ENCODE data around the gene ERMARD. TPM values are rescaled to one million over a fixed set of nuclear protein-coding genes. Genes with fewer than 3 reads are reported as not detected.

The ERMARD gene
- 10 to 100 TPM; 16.8 to 24.0 TPM for total RNA-seq
- 10 to 100 TPM; 42.8 to 56.1 (median 47.4) TPM for polyA plus RNA-seq (ENCODE audit: insufficient read length in 6 of 6)
- long read RNA-seq, donor 1, partial matches to known transcripts, result 7 of 11 reads
- long read RNA-seq, donor 1, other reads (novel, unspliced or antisense), result 0 of 11 reads
- long read RNA-seq, donor 2, partial matches to known transcripts, result 5 of 6 reads
- long read RNA-seq, donor 2, other reads (novel, unspliced or antisense), result 0 of 6 reads
- long read RNA-seq, donor 3, partial matches to known transcripts, result 0 of 2 reads
- long read RNA-seq, donor 3, other reads (novel, unspliced or antisense), result 0 of 2 reads
- long read RNA-seq, donor 4, partial matches to known transcripts, result 0 of 7 reads
- long read RNA-seq, donor 4, other reads (novel, unspliced or antisense), result 6 of 7 reads
- long read RNA-seq, donor 5, partial matches to known transcripts, result 5 of 9 reads
- long read RNA-seq, donor 5, other reads (novel, unspliced or antisense), result 0 of 9 reads
- long read RNA-seq, donor 6, transcript ERMARD-203 (18 exons, 2,141 nt), result major isoform, 5 of 10 reads
- long read RNA-seq, donor 6, partial matches to known transcripts, result 5 of 10 reads
- long read RNA-seq, donor 6, other reads (novel, unspliced or antisense), result 0 of 10 reads
- long read RNA-seq, donor 7, partial matches to known transcripts, result 0 of 1 reads
- long read RNA-seq, donor 7, other reads (novel, unspliced or antisense), result 0 of 1 reads
- long read RNA-seq, donor 8, partial matches to known transcripts, result 0 of 6 reads
- long read RNA-seq, donor 8, other reads (novel, unspliced or antisense), result 0 of 6 reads
- long read RNA-seq, donor 9, result 0 reads
- long read RNA-seq, donor 10, partial matches to known transcripts, result 2 of 11 reads
- long read RNA-seq, donor 10, other reads (novel, unspliced or antisense), result 6 of 11 reads
- long read RNA-seq, donor 11, partial matches to known transcripts, result 0 of 4 reads
- long read RNA-seq, donor 11, other reads (novel, unspliced or antisense), result 0 of 4 reads
- long read RNA-seq, donor 12, partial matches to known transcripts, result 5 of 5 reads
- long read RNA-seq, donor 12, other reads (novel, unspliced or antisense), result 0 of 5 reads

- intact Hi-C loops (cut with DNase I), result no loop called here
- Histone ChIP-seq H3K27me3 (no peaks in the 10 kb centered on the region), H3K4me3 (peak within 1 kb of the TSS; percentile 72 to 80), H3K9me3 (no peaks in the 10 kb centered on the region), H3K4me1 (peaks cover 5 to 21% of the 10 kb centered on the region in 2 donors), H3K27ac (peak within 1 kb of the TSS; percentile 94 to 96), H3K36me3 (no peaks in the 10 kb centered on the region)
- peak in 1 of 2 donors; percentile 58 for TF ChIP-seq CTCF (IDR thresholded peaks at IDR 0.05)
- ATAC-seq (peak; percentile 99), DNase-seq (peak; percentile 93 to 97 (median 96))
These were observed at the start of gene ERMARD, which contains the start of gene DYNLT2 for GRCh38 chr6:169751242-169752073. ERMARD (plus strand) TSS chr6:169751622; CDS start chr6:169751658, 36 bp downstream. DYNLT2 (minus strand) TSS chr6:169751572; CDS start chr6:169751458, 114 bp downstream.

GRCh38 chr6:169701954-169702839, 49.2 kb upstream of the ERMARD start, which contains the start of the genes C6orf120 and WDR27:
C6orf120 (plus strand) TSS chr6:169702126; CDS start chr6:169702460, 334 bp downstream.
WDR27 (minus strand) TSS chr6:169702029; CDS start chr6:169689005, 13,024 bp downstream.
- Histone ChIP-seq H3K36me3 (peaks cover 0 to 14% of the 10 kb centered on the region in 2 donors), H3K27me3 (no peaks in the 10 kb centered on the region), H3K4me3 (peak within 1 kb of the TSS; percentile 66 to 95), H3K27ac (peak within 1 kb of the TSS; percentile 88 to 96), H3K9me3 (peaks cover 0 to 2% of the 10 kb centered on the region in 2 donors), H3K4me1 (peaks cover 14 to 46% of the 10 kb centered on the region in 2 donors)
- TF ChIP-seq CTCF (IDR thresholded peaks at IDR 0.05), result peak in 1 of 2 donors; percentile 21
- intact Hi-C loops (cut with DNase I), result no loop called here
- peak; percentile 94 to 98 (median 98) for DNase-seq
- ATAC-seq, result peak; percentile 96

- no peak for TF ChIP-seq CTCF (IDR thresholded peaks at IDR 0.05)
- intact Hi-C loops (cut with DNase I), result no loop called here
- H3K27me3 ChIP-seq, result no peaks in the 10 kb centered on the region
- peak overlapping the region; percentile 66 to 95 for H3K4me3 ChIP-seq
- peak overlapping the region; percentile 88 to 96 for H3K27ac ChIP-seq
- H3K36me3 ChIP-seq, result peaks cover 0 to 14% of the 10 kb centered on the region in 2 donors
- no peak for ATAC-seq
- no peaks in the 10 kb centered on the region for H3K9me3 ChIP-seq
- peak in 1 of 4 donors; percentile 35 for DNase-seq
- peaks cover 14 to 46% of the 10 kb centered on the region in 2 donors for H3K4me1 ChIP-seq
These were observed 48.6 kb upstream of the ERMARD start for GRCh38 chr6:169702840-169703246.

- DNase-seq, result no peak
- H3K27ac ChIP-seq, result no peak overlapping the region
- peaks cover 14 to 26% of the 10 kb centered on the region in 2 donors for H3K4me1 ChIP-seq
- H3K4me3 ChIP-seq, result no peak overlapping the region
- H3K36me3 ChIP-seq, result peaks cover 0 to 42% of the 10 kb centered on the region in 2 donors
- ATAC-seq, result no peak
- H3K27me3 ChIP-seq, result no peaks in the 10 kb centered on the region
- intact Hi-C loops (cut with DNase I), result no loop called here
- TF ChIP-seq CTCF (IDR thresholded peaks at IDR 0.05), result no peak
- no peaks in the 10 kb centered on the region for H3K9me3 ChIP-seq
These were observed 43.6 kb upstream of the ERMARD start for GRCh38 chr6:169707772-169708171.
